GM18861 (cell line): ENCODE data around the gene ZBTB22.
"Not testable (repeated sequence)": the region's sequence is repeated elsewhere in the genome, so short reads cannot be mapped to it uniquely, and the experiment has no call there.

Source experiments
- ATAC-seq: cut with Tn5 transposase; IDR thresholded peaks from one replicate; pipeline ENCODE4 v1.9.1; 2021; ENCODE audit not compliant: unreplicated experiment

ZBTB22 gene

DNA sequence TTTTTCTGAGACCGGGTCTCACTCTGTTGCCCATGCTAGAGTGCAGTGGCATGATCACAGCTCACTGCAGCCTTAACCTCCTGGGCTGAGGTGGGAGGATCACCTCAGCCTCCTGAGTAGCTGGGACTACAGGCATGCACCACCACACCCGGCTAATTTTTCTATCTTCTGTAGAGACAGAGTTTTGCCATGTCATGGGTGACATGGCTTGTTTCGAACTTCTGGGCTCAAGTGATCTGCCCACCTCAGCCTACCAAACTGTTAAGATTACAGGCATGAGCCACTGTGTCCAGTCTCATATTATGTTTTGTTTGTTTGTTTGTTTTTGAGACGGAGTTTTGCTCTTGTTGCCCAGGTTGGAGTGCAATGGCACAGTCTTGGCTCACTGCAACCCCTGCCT, 32.3 kb downstream of the ZBTB22 start:
- not testable (repeated sequence) for ATAC-seq

GRCh38 chr6:33280539-33280938, 37.0 kb downstream of the ZBTB22 start:
- ATAC-seq: no peak

DNA sequence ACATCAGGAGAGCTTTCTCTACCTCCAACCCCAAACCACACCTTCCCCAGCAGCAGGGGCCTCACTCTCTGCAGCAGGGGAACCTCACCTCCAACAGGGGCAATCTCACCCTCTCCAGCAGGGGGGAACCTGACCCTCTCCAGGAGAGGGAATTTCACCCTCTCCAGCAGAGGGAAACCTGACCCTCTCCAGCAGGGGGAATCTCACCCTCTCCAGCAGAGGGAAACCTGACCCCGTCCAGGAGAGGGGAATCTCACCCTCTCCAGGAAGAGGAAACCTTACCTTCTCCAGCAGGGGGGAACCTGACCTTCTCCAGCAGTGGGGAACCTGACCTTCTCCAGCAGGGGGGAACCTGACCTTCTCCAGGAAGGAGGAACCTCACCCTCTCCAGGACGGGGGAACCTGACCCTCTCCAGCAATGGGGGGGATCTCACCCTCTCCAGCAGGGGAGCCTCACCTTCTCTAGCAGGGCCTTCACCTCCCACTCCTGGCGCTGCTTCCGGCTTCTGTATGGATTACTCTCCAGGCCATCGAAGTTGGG, 37.5 kb downstream of the ZBTB22 start:
- no peak for ATAC-seq

DNA sequence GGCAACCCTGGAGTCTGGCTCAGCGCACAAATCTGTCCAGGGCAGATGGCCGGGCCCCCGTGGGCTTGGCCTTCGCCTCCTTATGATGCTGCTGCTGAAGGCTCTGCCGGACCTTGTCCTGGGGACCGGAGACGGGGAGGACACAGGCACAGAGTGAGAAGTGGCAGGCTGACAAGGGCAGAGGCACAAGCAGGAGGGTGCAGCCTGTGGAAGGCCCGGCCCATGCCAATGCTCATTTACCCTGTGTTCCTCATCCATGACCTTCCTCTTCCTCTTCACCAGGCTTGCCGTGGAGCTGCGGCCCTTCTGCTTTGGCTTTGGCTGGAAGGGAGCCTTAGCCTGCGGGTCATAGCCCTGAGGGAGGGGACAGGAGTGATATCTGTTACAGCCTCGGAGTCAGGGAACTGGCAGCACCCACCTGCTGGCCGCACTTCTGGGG, 38.3 kb downstream of the ZBTB22 start:
- no peak for ATAC-seq

GRCh38 chr6:33278810-33279209, 38.7 kb downstream of the ZBTB22 start:
- ATAC-seq: no peak

GRCh38 chr6:33278392-33278741, 39.2 kb downstream of the ZBTB22 start:
- no peak for ATAC-seq

DNA sequence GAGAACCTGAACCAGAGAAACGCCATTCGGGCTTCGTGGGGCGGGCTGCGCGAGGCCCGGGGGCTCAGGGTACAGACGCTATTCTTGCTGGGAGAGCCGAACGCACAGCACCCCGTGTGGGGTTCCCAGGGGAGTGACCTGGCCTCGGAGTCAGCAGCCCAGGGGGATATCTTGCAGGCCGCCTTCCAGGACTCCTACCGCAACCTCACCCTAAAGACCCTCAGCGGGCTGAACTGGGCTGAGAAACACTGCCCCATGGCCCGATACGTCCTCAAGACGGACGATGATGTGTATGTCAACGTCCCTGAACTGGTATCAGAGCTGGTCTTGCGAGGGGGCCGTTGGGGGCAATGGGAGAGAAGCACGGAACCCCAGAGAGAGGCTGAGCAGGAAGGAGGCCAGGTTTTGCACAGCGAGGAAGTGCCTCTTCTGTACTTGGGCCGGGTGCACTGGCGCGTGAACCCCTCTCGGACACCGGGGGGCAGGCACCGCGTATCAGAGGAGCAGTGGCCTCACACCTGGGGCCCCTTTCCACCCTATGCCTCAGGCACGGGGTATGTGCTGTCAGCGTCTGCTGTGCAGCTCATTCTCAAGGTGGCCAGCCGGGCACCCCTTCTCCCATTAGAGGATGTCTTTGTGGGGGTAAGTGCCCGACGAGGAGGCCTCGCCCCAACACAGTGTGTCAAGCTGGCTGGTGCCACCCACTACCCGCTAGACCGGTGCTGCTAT, 39.7 kb downstream of the ZBTB22 start:
- no peak for ATAC-seq

DNA sequence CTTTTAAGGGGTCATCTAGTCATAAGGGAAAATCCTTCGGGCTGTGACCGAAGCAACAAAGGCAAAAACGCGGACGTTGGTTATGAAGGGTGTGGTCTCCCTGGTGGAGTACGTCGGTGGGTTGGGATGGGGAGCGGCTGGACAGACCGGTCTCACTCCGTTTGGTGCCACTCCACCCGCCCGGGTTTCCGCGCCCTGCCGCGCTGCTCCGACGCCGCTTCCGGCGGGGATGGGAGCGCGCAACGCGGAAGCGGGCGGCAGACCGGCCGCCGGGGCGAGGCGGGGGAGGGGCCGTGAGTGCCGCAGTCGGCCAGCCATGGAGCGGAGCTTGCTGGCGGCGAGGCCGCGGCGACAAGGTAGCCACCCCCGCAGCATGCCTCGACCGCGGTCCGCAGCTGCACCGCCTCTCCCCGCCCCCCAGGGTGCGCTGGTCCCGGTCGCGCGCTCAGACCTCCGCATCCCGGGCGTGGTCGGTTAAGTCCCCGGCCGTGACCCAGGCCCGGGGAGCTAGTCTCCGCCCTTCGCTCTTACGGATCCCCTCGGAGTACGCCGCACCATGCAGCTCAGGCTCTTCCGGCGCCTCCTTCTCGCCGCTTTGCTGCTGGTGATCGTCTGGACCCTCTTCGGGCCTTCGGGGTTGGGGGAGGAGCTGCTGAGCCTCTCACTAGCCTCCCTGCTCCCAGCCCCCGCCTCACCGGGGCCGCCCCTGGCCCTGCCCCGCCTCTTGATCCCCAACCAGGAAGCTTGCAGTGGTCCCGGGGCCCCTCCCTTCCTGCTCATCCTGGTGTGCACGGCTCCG, 40.5 kb downstream of the ZBTB22 start, which contains the start of gene B3GALT4:
B3GALT4 (plus strand) TSS at position 260 of the 799 bp plus-strand sequence; CDS start at position 557, 297 bp downstream.
- peak; percentile 32 for ATAC-seq

DNA sequence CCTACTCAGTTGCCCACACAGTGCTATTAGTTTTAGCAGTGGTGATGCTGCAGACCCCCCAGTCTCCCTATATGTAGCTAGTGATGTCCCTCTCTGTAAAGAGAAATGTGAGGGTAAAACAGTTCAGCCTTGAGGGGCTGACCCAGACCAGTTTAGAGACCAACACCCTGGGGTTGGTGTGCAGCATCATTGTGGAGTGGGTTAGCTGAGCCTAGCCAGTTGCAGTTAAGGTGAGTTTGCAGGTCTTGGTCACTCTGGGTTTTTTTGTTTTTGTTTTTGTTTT, 41.0 kb downstream of the ZBTB22 start:
- no peak for ATAC-seq

GRCh38 chr6:33275795-33276580, 41.6 kb downstream of the ZBTB22 start:
- ATAC-seq: not testable (repeated sequence)

- no peak for ATAC-seq
Observed at GRCh38 chr6:33273924-33274902, 43.3 kb downstream of the ZBTB22 start.

GRCh38 chr6:33273129-33273923, 44.2 kb downstream of the ZBTB22 start:
- ATAC-seq: no peak

GRCh38 chr6:33272275-33273128, 45.0 kb downstream of the ZBTB22 start:
- ATAC-seq: no peak

DNA sequence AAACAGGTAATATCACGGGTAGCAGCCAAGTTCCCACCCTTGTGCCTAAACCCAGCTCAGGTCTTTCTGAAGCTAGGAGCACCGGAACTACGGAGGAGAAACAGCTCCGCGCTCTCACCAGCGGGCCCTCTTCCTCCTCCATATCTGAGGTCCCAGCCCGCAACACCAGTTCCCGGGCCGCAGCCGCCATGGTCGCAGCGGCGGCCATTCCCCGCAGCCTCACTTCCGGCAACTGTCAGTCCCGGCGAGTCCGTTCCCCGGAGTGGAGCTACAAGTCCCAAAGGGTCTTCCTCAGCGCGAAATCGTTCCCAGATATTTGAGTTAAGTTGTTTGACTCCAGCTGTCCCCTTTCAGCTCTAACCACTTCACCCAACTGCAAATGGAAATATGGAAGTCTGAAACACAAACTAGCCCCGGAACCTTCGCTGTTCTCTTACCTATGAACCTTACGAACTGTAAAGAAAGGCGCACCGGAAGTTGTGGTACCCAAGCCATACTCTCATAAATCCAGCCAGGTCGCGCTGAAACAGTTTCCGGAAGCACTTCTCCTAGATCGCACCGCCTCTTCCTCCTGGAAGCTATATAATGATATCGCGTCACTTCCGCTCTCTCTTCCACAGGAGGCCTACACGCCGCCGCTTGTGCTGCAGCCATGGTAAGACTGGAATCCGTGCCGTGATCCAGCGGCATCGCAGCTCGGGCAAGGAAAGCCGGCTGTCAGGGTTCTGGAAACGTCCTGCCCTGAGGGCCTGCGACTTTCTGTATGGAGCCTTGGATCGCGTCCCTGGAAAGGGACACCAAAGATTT, 45.9 kb downstream of the ZBTB22 start, which contains the start of the genes RPS18 and VPS52:
RPS18 (plus strand) TSS at position 608 of the 807 bp plus-strand sequence; CDS start at position 653, 45 bp downstream.
VPS52 (minus strand) TSS at position 409 of the 807 bp plus-strand sequence; CDS start at position 208, 201 bp downstream.
- peak; percentile 72 for ATAC-seq

DNA sequence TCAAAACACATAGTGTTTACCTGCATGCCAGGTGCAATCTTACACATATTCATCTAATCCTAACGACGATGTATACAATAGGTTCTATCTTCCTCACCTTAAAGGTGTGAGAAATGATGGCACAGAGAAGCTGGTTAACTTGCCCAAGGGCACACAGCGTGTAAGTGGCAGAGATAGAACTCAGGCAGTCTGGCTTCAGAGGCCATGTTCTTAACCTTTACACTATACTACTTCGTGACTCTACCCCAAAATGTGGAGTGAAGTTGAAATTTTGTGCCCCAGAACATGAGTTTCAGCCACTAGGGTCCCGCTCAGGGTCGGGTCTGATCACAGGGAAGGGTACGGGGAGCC, 46.5 kb downstream of the ZBTB22 start:
- ATAC-seq: no peak
